Tibial nerve (tissue), 4 donors: ENCODE data around the gene OR2AG2.

Source experiments
- CTCF ChIP-seq, 5 experiments: fragments of 200-600 bp in 3 of 5; fragments of 450-650 bp in 2 of 5; sonication (generic) in 3 of 5; IDR thresholded peaks; one replicate each; pipeline ENCODE4 v1.5.1; 2016 to 2019; ENCODE audit warnings: antibody characterized with exemption in 5 of 5, mild to moderate bottlenecking in 3 of 5, moderate library complexity in 2 of 5
- EP300 ChIP-seq, 2 donors: sonication (generic); formaldehyde crosslinking; IDR thresholded peaks; one replicate each; pipeline ENCODE4 v1.6.1; 2017; ENCODE audit warnings: antibody characterized with exemption in 2 of 2, mild to moderate bottlenecking in 1 of 2

GRCh38 chr11:6745465-6746015, 26.2 kb downstream of the OR2AG2 start:
- TF ChIP-seq CTCF (IDR thresholded peaks at IDR 0.05): no peak
- TF ChIP-seq EP300 (IDR thresholded peaks at IDR 0.05): no peak
